Heart left ventricle (tissue), 13 donors: ENCODE data around the gene WASF3.

Experiments
- CTCF ChIP-seq, 12 donors: fragments of 200-600 bp; sonication (generic) in 4 of 12; IDR thresholded peaks; one replicate each; pipeline versions ENCODE4 v1.5.0 to v1.8.0; 2018 to 2022; ENCODE audit warnings: antibody characterized with exemption in 12 of 12, mild to moderate bottlenecking in 5 of 12
- POLR2A ChIP-seq, 2 donors: fragments of 450-650 bp; IDR thresholded peaks; one replicate each; pipeline ENCODE4 v1.6.1; 2017; ENCODE audit warnings: antibody characterized with exemption in 2 of 2, mild to moderate bottlenecking in 2 of 2, moderate library complexity in 2 of 2
- donor health status: ischemic (EF 13 %, LVEDD 7.1; RV severe dilation, severe dysfunction).
- donor health status: DM: no; HTN: yes; CAD: no.
- donor health status: DM: no; HTN: no; CAD: no.
- donor health status: ischemic (EF 25% LVEDD 6.9; RV normal size, moderate dysfunction).
- donor health status: ischemic (EF 25% LVEDD 5.7; RV mildly dilated, moderate dysfunction).
- donor health status: ischemic (EF 35%, LVEDD 5.7; RV mildly dilated, moderate dysfunction).
- donor health status: nonischemic (EF 11% LVEDD 7.7; RV severe dilation, severe dysfunction).
- donor health status: DM: yes; HTN: yes; CAD: no.
- donor health status: PGD.
- donor health status: ischemic (EF 29% LVEDD 5.4; RV normal size, mild dysfunction).
- donor health status: nonischemic (EF 23%, LVEDD 6.1; RV moderate dilation, normal function).

- TF ChIP-seq CTCF (IDR thresholded peaks at IDR 0.05) (no peak), POLR2A (IDR thresholded peaks at IDR 0.05) (no peak)
These were observed 3.0 kb downstream of the WASF3 start for GRCh38 chr13:26560456-26560855.
